Body of pancreas (tissue), 4 donors: ENCODE data around the gene KBTBD6. TPM values are rescaled to one million over a fixed set of nuclear protein-coding genes. Genes with fewer than 3 reads are reported as not detected.

Experiments used
- ATAC-seq: fragments of 150-250 bp; one replicate; pipeline ENCODE4 v1.9.1; 2016
- DNase-seq, 4 donors: peaks; one replicate each; pipeline ENCODE4 v3.0.0-alpha.2; 2019
- H3K27ac ChIP-seq, 4 donors: fragments of 200-600 bp; sonication (generic); 1 replicate in 3 of 4; 2 replicates in 1 of 4; pipeline versions ENCODE4 v1.5.1 to v1.6.1; 2016 to 2019; ENCODE audit warnings: mild to moderate bottlenecking in 1 of 4, mixed read lengths in 1 of 4, moderate library complexity in 1 of 4
- H3K27me3 ChIP-seq, 2 donors: fragments of 200-600 bp; sonication (generic); one replicate each; pipeline ENCODE4 v1.6.0; 2016; ENCODE audit warnings: mild to moderate bottlenecking in 1 of 2
- H3K36me3 ChIP-seq, 2 donors: fragments of 200-600 bp; sonication (generic); replicated peaks in 1 of 2; 2 replicates each; pipeline ENCODE4 v1.5.1; 2016; ENCODE audit warnings: low read depth in 2 of 2; ENCODE audit not compliant: insufficient read depth in 1 of 2
- H3K4me1 ChIP-seq: fragments of 200-600 bp; sonication (generic); one replicate; pipeline ENCODE4 v1.6.0; 2016
- H3K4me3 ChIP-seq, 2 donors: fragments of 200-600 bp; sonication (generic); 1 replicate in 1 of 2; 2 replicates in 1 of 2; pipeline ENCODE4 v1.5.1; 2016 to 2019
- H3K9me3 ChIP-seq, 3 donors: fragments of 200-600 bp; sonication (generic); 1 replicate in 2 of 3; 2 replicates in 1 of 3; pipeline ENCODE4 v1.5.1; 2016
- POLR2A ChIP-seq, 3 donors: fragments of 450-650 bp; IDR thresholded peaks; one replicate each; pipeline ENCODE4 v1.6.1; 2016; ENCODE audit warnings: antibody characterized with exemption in 3 of 3, mild to moderate bottlenecking in 2 of 3
- WGBS, 2 donors: methylation state at CpG; one replicate each; pipeline ENCODE4 v1.1.5; 2017; 5-methylcytosine and 5-hydroxymethylcytosine counted together
- intact Hi-C: fragments of 100-400 bp; cut with DNase I; formaldehyde crosslinking; loops from one replicate; pipeline ENCODE4 v1.15.1; 2023
- total RNA-seq, 2 donors: library from RNA; depleted of rRNA; stranded (reverse); fragments of >200 nt; gene quantifications; one replicate each; pipeline ENCODE4 v1.1.0, GENCODE V29; 2016
- TF ChIP-seq, protein P1 (sequence below), 7 experiments: fragments of 450-650 bp in 4 of 7; fragments of 200-600 bp in 3 of 7; sonication (generic) in 3 of 7; IDR thresholded peaks; one replicate each; pipeline ENCODE4 v1.5.1; 2016 to 2019; ENCODE audit warnings: antibody characterized with exemption in 7 of 7

The KBTBD6 gene
- total RNA-seq, 2 donors from 2014 or later, result 1.6 to 4.7 TPM

DNA sequence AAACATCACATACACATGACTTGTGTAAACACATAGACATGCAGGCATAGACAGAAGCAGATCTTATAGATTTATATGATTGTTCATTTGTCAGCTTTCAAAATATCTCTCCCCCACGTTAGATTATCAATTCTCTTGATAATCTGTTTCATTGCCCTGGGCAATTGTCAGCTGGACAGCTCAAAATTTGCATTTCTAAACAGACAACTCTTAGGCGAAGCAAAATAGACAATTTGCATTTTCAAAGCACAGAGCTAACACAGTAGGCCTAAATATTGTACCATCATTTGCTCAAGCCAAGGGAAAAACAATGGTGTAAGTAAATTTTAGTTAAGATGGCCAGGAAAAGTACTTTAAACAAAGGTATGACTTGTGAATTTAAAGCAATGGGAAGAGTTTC is 24.0 kb upstream of the KBTBD6 start:
- Histone ChIP-seq H3K36me3 (no peaks in the 10 kb centered on the region), H3K4me3 (no peak overlapping the region), H3K27me3 (no peaks in the 10 kb centered on the region), H3K9me3 (peaks cover 0 to 9% (median 0%) of the 10 kb centered on the region in 3 donors), H3K4me1 (no peaks in the 10 kb centered on the region), H3K27ac (no peak overlapping the region)
- intact Hi-C loops, result no loop called here
- WGBS, 2 donors, result 57% methylated on average over 2 of the region's 2 CpGs
- no peak for DNase-seq
- TF ChIP-seq, protein P1, sequence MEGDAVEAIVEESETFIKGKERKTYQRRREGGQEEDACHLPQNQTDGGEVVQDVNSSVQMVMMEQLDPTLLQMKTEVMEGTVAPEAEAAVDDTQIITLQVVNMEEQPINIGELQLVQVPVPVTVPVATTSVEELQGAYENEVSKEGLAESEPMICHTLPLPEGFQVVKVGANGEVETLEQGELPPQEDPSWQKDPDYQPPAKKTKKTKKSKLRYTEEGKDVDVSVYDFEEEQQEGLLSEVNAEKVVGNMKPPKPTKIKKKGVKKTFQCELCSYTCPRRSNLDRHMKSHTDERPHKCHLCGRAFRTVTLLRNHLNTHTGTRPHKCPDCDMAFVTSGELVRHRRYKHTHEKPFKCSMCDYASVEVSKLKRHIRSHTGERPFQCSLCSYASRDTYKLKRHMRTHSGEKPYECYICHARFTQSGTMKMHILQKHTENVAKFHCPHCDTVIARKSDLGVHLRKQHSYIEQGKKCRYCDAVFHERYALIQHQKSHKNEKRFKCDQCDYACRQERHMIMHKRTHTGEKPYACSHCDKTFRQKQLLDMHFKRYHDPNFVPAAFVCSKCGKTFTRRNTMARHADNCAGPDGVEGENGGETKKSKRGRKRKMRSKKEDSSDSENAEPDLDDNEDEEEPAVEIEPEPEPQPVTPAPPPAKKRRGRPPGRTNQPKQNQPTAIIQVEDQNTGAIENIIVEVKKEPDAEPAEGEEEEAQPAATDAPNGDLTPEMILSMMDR (IDR thresholded peaks at IDR 0.05), result no peak
- TF ChIP-seq POLR2A (IDR thresholded peaks at IDR 0.05), result no peak
- ATAC-seq, result no peak

DNA sequence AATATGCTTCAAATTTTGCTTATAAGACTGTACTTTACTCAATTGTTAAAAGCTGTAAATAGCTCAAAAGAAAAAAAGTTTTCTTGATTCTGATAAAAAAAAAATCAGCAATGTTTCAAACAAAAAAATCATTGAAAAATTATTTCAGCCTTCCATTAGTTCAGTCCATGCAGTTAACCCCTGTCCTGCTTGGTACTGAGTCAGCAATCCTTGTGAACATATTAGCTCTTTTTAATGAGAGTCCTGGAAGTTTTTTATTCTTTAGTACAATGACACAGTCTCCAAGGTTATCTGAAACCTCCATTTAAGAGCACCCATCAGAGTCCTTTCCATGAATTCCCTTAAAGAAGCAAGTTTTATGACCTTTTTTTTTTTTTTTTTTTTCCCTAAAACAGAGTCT is 21.4 kb upstream of the KBTBD6 start:
- TF ChIP-seq, protein P1 (IDR thresholded peaks at IDR 0.05), result no peak
- TF ChIP-seq POLR2A (IDR thresholded peaks at IDR 0.05), result no peak
- no peak overlapping the region for H3K4me3 ChIP-seq
- no peak overlapping the region for H3K27ac ChIP-seq
- peaks cover 0 to 20% (median 0%) of the 10 kb centered on the region in 3 donors for H3K9me3 ChIP-seq
- H3K36me3 ChIP-seq, result no peaks in the 10 kb centered on the region
- intact Hi-C loops, result no loop called here
- no peaks in the 10 kb centered on the region for H3K4me1 ChIP-seq
- no peak for DNase-seq
- ATAC-seq, result no peak
- H3K27me3 ChIP-seq, result no peaks in the 10 kb centered on the region

DNA sequence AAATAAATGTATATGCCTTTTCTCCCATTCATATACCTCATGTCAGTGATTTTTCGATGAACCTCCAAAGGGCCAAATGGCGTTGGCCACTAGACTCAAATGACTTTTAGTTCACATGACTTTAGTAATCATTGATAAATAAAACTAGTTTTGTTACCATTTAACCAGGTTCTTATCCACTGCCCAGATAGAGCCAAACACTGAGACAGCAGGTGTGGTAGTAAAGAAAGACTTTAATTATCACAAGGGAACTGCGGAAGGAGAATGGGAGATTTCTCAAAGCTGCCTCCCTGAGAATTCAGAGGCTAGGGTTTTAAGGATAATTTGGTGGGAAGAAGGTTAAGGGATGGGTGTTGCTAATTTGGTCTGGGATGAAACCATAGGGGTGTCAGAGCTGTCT is 19.4 kb upstream of the KBTBD6 start:
- DNase-seq (no peak), ATAC-seq (no peak)
- H3K27ac ChIP-seq, result no peak overlapping the region
- H3K27me3 ChIP-seq, result no peaks in the 10 kb centered on the region
- intact Hi-C loops, result no loop called here
- no peaks in the 10 kb centered on the region for H3K4me1 ChIP-seq
- no peak for TF ChIP-seq POLR2A (IDR thresholded peaks at IDR 0.05)
- TF ChIP-seq, protein P1 (IDR thresholded peaks at IDR 0.05), result no peak
- 93 to 97% methylated on average over 3 of the region's 3 CpGs for WGBS, 2 donors
- no peaks in the 10 kb centered on the region for H3K36me3 ChIP-seq
- H3K9me3 ChIP-seq, result peaks cover 0 to 36% (median 0%) of the 10 kb centered on the region in 3 donors
- no peak overlapping the region for H3K4me3 ChIP-seq

DNA sequence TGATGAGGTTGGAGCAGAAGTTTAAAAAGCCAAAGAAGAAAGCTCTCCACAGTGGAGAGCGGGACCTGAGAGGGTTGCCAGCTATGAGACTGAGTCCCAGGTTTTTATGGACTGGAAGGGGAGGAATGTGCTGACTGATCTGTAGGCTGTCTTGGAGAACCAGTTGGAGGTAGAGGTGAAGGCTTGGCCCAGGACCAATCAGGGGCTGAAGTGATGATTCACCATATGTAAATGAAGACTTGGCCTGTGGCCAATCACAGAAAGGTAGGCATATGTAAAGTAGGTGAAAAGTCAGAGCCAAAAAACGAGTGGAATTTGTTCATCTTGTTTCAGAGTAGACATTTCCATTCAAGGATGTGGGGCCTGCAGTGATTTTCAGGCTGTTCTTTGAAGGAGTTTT is 17.5 kb upstream of the KBTBD6 start:
- Histone ChIP-seq H3K9me3 (peaks cover 0 to 36% (median 0%) of the 10 kb centered on the region in 3 donors), H3K4me1 (no peaks in the 10 kb centered on the region), H3K36me3 (no peaks in the 10 kb centered on the region), H3K27ac (no peak overlapping the region), H3K4me3 (no peak overlapping the region), H3K27me3 (no peaks in the 10 kb centered on the region)
- DNase-seq, result no peak
- no peak for TF ChIP-seq POLR2A (IDR thresholded peaks at IDR 0.05)
- TF ChIP-seq, protein P1 (IDR thresholded peaks at IDR 0.05), result no peak
- no peak for ATAC-seq
- intact Hi-C loops, result no loop called here
- 77 to 86% methylated on average over 2 of the region's 2 CpGs for WGBS, 2 donors

DNA sequence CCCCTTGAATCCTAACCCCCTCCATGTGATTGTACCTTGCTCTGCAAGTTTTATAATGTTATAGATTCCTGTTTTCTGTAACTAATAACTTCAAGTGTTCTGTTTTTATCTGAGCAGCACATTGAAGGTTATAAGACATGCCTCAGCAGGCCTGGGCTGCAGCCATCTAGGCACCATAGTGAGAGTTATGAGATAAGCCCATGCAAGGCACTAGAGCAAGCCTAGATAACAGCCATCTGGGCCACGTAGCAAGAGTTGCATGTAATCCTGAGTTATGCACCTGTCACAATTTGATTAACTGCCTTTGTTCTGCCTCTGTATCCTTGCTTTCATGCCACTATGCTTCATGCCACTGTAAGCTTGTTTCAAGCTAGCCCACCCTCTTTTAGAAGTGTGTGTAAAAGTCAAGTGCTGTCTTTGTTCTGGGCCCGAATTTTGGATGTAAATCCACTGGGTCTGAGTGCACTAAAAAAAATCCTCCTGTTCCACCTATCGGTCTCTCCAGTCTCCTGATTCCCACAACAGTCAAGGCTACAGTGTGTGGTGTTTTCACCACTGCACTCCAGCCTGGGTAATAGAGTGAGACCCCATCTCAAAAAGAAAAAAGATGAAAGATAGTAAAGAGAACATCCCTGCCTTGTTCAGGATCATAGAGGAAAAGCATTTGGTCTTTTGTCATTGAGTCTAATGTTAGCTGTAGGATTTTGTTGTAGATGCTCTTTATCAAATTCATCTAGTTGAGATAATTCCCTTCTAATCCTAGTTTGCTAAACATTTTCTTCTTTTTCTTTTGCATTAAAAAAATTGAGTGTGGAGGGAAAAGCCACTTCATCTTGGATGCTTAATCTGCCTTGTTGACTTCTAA is 16.0 kb upstream of the KBTBD6 start:
- no peak overlapping the region for H3K4me3 ChIP-seq
- WGBS, 2 donors, result 71 to 83% methylated on average over 3 of the region's 3 CpGs
- no peaks in the 10 kb centered on the region for H3K4me1 ChIP-seq
- intact Hi-C loops, result no loop called here
- H3K36me3 ChIP-seq, result no peaks in the 10 kb centered on the region
- DNase-seq, result no peak
- H3K27me3 ChIP-seq, result no peaks in the 10 kb centered on the region
- no peak for ATAC-seq
- no peak for TF ChIP-seq POLR2A (IDR thresholded peaks at IDR 0.05)
- TF ChIP-seq, protein P1 (IDR thresholded peaks at IDR 0.05), result no peak
- no peak overlapping the region for H3K27ac ChIP-seq
- H3K9me3 ChIP-seq, result peaks cover 0 to 36% (median 0%) of the 10 kb centered on the region in 3 donors
